DOHH2 (cell line): ENCODE measurements around the gene KCNA4.

Experiments
- H3F3A ChIP-seq: fragments of 200-600 bp; sonication (generic), shearing (Covaris generic); 2 replicates; pipeline ENCODE4 v1.6.0; 2016; ENCODE audit warnings: antibody characterized with exemption, mild to moderate bottlenecking; ENCODE audit not compliant: control insufficient read depth, insufficient read depth
- H3K27ac ChIP-seq: fragments of 200-600 bp; sonication (generic); 2 replicates; pipeline ENCODE4 v1.5.1; 2014; ENCODE audit warnings: low read depth, mild to moderate bottlenecking, low read length, moderate library complexity
- H3K27me3 ChIP-seq: fragments of 200-600 bp; sonication (generic); 2 replicates; pipeline ENCODE4 v1.6.1; 2014; ENCODE audit warnings: mild to moderate bottlenecking, low read length, mixed read lengths; ENCODE audit not compliant: control insufficient read depth
- H3K36me3 ChIP-seq: fragments of 200-600 bp; sonication (generic); 2 replicates; pipeline ENCODE4 v1.6.1; 2014; ENCODE audit warnings: mild to moderate bottlenecking, low read length, moderate library complexity, mixed read lengths; ENCODE audit not compliant: control insufficient read depth
- H3K4me1 ChIP-seq: fragments of 200-600 bp; sonication (generic); 2 replicates; pipeline ENCODE4 v1.6.1; 2014; ENCODE audit warnings: mild to moderate bottlenecking, low read length, mixed read lengths; ENCODE audit not compliant: control insufficient read depth
- H3K4me2 ChIP-seq: fragments of 200-600 bp; sonication (generic); 2 replicates; pipeline ENCODE4 v1.6.0; 2014; ENCODE audit warnings: mild to moderate bottlenecking, low read length, moderate library complexity
- H3K4me3 ChIP-seq: fragments of 200-600 bp; sonication (generic); 2 replicates; pipeline ENCODE4 v1.5.1; 2014; ENCODE audit warnings: mild to moderate bottlenecking, low read length, mixed read lengths
- H3K79me2 ChIP-seq: fragments of 200-600 bp; sonication (generic); 2 replicates; pipeline ENCODE4 v1.6.1; 2014; ENCODE audit warnings: mild to moderate bottlenecking, low read length, mixed read lengths; ENCODE audit not compliant: control insufficient read depth
- H3K9me2 ChIP-seq: fragments of 200-600 bp; sonication (generic); replicated peaks from 2 replicates; pipeline ENCODE4 v1.6.1; 2014; ENCODE audit warnings: mild to moderate bottlenecking, low read length, mixed read lengths; ENCODE audit not compliant: control insufficient read depth
- H3K9me3 ChIP-seq: fragments of 200-600 bp; sonication (generic); 2 replicates; pipeline ENCODE4 v1.6.1; 2014; ENCODE audit warnings: antibody characterized with exemption, low read length, mixed read lengths; ENCODE audit not compliant: control insufficient read depth, insufficient read depth
- H4K20me1 ChIP-seq: fragments of 200-600 bp; sonication (generic); 2 replicates; pipeline ENCODE4 v1.6.0; 2014; ENCODE audit warnings: low read depth, mild to moderate bottlenecking, antibody characterized with exemption, low read length, moderate library complexity; ENCODE audit not compliant: control insufficient read depth, insufficient read depth
- CTCF ChIP-seq: fragments of 200-600 bp; sonication (generic); IDR thresholded peaks from one replicate; pipeline ENCODE4 v1.5.1; 2014; ENCODE audit warnings: antibody characterized with exemption, mild to moderate bottlenecking, low read depth, low read length; ENCODE audit not compliant: poor library complexity, severe bottlenecking
- EZH2phosphoT487 ChIP-seq: fragments of 200-600 bp; sonication (generic); IDR thresholded peaks from 2 replicates; pipeline ENCODE4 v1.6.1; 2017; ENCODE audit warnings: borderline replicate concordance, mild to moderate bottlenecking, antibody characterized with exemption, low read length, moderate library complexity, mixed read lengths

KCNA4 gene

DNA sequence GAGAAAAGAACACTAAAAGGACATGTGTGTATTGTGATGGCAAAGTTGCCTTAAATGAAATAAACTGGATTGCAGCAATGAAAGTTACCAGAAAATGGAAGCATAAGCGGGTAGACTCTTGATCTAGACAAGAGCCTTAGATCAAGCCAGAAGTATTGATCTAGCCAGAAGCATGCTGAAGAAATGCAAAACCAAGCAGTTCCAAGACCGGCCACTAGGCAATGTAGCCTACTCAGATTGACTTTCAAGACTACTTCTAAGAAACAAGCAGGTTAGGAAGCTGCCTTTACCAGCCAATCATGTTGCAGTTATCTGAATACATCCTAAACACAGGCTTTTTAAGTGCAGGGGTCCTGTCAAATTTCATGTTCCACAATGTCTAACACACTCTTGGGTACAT lies 54.6 kb downstream of the KCNA4 start:
- Histone ChIP-seq H3K36me3 (no peaks in the 10 kb centered on the region), H3K4me2 (no peak overlapping the region), H3K9me3 (no peaks in the 10 kb centered on the region), H3K4me1 (no peaks in the 10 kb centered on the region), H3K79me2 (no peaks in the 10 kb centered on the region), H3K4me3 (no peak overlapping the region), H3F3A (no peaks in the 10 kb centered on the region), H3K27ac (no peak overlapping the region), H4K20me1 (no peaks in the 10 kb centered on the region), H3K27me3 (no peaks in the 10 kb centered on the region), H3K9me2 (no peaks in the 10 kb centered on the region)
- TF ChIP-seq CTCF (peak; percentile 43), EZH2phosphoT487 (no peak)
